Ramos (cell line): ENCODE measurements around the gene UGT1A9.
"Not testable (repeated sequence)": the region's sequence is repeated elsewhere in the genome, so short reads cannot be mapped to it uniquely, and the experiment has no call there.

Experiments
- in situ Hi-C: fragments of 300-500 bp; cut with MboI; formaldehyde crosslinking; loops from one replicate; pipeline ENCODE4 v1.14.3; 2022; ENCODE audit warnings: low sequenced_read_pairs; ENCODE audit not compliant: unreplicated experiment

UGT1A9 gene

DNA sequence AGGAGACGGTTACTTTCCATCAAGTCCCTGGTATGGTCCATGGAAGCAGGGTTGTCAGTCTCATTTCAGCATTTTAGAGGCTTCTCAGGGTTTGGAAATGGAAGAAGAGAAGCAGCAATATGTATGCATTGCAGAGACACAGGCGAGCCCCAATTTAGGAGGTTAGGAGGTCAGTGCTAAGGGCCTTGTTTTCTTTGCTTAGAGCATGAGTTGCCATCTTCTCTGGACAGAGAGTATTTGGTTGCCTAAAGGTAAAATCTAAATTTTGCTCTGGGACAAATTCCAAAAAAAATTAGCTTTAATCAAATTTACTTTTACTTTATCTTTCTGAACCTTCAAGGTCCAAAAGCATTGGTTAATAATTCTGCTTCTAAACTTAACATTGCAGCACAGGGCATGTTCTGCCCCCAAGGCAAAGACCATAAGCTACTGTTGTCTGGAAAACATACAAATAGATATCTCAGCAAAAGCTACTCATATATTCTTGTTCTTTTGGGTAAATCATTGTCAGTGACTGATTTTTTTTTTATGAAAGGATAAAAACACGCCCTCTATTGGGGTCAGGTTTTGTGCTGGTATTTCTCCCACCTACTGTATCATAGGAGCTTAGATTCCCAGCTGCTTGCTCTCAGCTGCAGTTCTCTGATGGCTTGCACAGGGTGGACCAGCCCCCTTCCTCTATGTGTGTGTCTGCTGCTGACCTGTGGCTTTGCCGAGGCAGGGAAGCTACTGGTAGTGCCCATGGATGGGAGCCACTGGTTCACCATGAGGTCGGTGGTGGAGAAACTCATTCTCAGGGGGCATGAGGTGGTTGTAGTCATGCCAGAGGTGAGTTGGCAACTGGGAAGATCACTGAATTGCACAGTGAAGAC lies at the start of gene UGT1A9:
UGT1A9 (plus strand) TSS at position 609 of the 872 bp plus-strand sequence; CDS start at position 646, 37 bp downstream.
- in situ Hi-C loops, result no loop called here

DNA sequence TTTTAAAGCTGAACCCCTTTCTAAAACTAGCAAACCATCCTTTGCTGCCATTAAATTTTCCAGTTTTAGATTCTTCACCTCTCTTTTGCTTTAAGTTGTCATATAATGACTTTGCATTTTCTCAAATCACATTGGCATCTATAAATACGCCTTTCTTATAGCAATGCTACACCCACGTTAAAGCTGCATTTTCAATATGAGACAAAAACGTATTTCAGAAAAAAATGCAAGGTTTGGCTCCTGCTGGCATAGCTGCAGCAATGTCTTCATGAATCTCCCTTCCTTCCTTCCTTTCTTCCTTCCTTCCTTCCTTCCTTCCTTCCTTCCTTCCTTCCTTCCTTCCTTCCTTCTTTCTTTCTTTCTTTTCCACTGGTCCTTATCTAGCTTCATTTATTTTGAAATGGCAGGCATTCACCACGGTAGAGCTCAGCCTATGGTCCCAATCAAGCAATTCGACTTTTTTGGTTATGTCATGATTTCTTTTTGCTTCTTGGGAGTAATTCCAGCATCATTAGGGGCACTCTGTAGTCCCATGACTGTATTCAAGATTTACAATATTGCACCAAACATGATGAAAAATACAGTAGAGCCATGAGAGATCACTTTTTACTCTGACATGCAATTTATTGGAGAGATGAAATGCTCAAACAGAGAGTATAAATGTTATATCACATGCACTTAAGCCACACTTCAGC lies 44.2 kb upstream of the UGT1A9 start:
- in situ Hi-C loops, result no loop called here

DNA sequence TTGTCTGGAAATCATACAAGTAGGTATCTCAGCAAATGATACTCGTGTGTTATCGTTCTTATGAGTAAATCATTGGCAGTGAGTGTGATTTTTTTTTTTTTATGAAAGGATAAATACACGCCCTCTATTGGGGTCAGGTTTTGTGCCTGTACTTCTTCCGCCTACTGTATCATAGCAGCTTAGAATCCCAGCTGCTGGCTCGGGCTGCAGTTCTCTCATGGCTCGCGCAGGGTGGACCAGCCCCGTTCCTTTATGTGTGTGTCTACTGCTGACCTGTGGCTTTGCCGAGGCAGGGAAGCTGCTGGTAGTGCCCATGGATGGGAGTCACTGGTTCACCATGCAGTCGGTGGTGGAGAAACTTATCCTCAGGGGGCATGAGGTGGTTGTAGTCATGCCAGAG lies 35.4 kb upstream of the UGT1A9 start, which contains the start of gene UGT1A10:
UGT1A10 (plus strand) TSS at position 143 of the 400 bp plus-strand sequence; CDS start at position 218, 75 bp downstream.
- in situ Hi-C loops, result not testable (repeated sequence)

DNA sequence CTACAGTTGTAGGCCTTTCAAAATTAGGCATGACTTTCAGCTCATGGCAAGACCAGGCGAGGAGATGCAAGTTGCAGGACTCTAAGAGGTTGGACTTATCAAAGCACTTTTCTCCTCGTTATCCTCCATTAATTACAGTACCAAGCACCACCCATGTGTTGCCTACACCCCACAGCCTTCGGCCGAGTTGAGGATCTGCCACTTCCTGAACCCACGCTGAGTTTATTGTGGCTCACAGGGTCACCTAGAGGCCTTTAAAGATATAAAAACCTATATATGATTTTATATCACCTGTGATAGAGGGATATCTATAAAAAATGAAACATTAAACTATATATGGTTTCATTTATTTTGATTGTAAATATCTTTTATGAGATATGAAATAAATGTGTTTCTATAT lies 32.9 kb upstream of the UGT1A9 start:
- in situ Hi-C loops, result no loop called here

DNA sequence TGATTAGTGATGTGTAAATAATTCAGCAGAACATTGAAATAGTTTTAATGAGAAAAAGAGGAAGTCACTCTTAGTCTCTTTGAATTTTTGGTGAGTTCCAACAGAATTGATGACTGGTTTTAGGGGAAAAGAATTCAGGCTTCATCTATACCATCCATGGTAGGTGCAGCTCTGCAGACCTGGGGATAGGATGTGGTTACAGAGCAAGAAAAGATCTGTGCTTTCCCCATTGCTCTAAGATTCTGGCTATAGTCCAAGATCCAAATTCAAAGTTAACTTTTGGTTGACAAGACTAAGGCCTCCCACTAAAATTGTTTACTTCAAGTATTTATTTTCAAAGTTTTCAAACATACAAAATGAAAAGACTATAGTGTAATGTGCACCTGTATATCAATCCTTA lies 31.8 kb upstream of the UGT1A9 start:
- in situ Hi-C loops, result no loop called here

DNA sequence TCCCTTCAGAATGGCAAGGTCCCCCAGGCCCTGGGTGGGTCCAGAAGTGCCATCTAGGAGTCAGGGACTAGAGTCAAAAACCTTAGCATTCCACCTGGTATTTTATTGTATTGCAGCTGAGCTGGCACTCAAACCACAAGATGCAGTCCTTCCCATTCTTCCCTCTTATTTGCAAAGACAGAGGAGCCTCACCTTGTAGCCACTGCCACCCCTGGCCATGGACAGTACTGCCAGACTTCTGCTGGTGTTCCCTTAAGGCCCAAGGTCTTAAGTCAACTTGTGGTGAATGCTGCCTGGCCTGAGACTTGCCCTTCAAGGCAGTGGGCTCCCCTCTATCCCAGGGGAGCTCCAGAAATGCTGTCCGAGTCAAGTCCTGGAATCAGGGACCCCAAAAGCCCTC lies 28.6 kb upstream of the UGT1A9 start:
- in situ Hi-C loops, result no loop called here

DNA sequence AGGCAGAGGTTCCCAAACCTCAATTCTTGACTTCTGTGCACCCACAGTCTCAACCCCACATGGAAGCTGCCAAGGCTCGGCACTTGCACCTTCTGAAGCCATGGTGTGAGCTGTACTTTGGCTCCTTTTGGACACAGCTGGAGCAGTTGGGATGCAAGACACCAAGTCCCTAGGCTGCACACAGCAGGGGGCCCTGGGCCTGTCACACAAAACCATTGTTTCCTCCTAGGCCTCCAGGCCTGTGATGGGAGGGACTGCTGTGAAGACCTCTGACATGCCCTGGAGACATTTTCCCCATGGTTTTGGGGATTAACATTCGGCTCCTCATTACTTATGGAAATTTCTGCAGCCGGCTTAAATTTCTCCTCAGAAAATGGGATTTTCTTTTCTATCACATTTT lies 25.7 kb upstream of the UGT1A9 start:
- in situ Hi-C loops, result not testable (repeated sequence)

DNA sequence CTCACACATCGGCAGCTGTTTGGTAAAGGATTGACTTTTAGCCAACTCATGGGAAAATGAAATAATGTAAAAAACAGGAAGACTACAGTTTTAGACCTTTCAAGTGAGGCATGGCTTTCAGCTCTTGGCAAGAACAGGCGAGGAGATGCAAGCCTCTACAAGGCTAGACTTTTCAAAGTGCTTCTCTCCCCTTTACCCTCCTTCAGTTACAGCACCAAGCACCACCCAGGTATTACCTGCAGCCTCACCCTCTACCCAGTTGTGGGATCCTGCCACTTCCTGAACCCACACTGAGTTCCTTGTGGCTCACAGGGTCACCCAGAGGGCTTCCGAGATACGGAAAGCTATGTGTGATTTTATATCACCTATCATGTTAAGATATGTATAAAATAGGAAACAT lies 20.7 kb upstream of the UGT1A9 start:
- in situ Hi-C loops, result no loop called here

DNA sequence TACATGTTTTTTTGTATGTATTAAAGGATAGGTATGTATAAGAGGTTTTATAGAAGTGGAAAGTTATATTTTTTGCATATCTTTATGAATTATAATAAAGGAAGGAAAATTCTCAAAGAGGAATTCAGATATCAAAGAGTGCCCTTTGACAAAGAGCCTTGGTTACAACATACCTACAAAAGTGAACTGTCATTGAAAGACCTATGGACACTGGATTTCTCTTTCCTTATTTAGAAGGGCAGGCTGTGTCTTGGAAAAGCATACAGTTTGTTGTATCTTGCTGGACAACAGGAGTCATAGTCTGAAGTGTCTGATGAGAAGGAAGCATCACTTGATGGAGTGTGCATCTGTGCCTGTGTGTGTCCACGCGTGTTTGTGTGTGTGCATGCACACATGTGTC lies 20.3 kb upstream of the UGT1A9 start:
- in situ Hi-C loops, result no loop called here

DNA sequence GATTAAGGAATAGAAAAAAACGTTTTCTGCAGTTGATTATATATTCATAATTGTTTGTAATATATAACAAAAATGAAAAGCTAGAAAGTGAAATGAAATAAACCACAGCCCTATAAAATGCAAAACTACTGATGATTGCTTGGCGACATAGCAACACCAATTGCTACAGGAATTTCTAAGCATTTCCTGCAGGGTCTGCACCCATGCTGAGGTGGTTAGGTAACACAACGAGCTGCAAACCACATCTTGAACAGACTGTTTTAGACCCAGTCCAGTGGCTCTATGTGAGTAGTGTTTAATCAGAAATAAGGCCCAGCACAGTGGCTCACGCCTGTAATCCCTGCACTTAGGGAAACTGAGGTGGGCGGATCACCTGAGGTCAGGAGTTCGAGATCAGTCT lies 17.2 kb upstream of the UGT1A9 start:
- in situ Hi-C loops, result no loop called here

DNA sequence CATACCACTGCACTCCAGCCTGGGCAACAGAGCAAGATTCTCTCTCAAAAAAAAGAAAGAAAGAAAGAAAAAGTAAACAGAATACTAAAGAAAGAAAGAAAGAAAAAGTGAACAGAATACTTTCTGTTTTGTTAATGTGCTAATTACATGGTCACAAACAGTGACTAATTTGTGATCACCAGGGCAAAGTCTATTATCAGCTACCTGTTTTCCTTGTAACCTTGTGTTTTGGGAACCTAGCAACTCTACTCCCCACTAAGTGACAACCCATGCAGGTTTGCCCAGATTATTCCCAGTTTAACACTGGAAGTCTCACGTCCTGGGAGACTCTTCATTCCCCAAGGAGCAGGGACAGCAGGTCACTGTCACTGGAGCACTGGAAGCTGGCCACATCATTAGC lies 16.7 kb upstream of the UGT1A9 start:
- in situ Hi-C loops, result no loop called here

DNA sequence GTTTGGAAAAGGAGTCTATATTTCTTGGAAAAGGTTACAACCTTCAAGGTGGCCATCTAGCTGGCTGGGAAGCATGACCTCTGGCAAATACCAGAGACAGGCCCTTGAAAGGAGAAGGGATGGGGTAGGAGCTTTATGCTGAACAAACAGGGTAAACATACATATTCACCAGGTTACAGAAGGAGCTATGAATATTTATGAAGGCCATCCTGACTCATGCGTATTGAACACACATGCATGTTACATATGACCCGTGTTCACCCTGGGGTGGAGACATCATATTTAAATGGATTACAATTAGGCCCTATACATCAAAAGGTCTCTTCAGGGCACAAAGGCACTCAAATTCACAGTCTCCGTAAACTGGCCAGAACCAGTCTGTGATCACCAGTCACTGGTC lies 15.8 kb upstream of the UGT1A9 start:
- in situ Hi-C loops, result not testable (repeated sequence)

DNA sequence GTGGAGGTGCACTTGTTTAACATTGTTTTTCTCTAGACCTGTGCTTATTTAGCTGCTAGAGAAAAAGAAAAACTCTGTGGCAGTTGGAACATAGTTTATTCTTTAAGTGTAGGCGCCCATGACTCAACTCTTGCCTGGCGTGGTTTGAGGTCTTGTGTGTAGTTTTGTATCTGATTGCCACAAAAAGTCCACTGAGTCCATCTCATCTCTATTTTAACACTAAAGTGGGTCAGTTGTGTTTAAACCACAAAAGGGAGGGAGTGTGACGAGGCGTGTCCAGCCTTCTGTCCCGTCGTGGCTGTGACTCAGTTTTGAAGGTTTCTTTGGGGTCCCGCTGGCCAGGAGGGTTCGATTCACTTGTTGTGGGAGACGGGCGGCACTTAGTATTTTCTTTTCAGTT lies 15.3 kb upstream of the UGT1A9 start:
- in situ Hi-C loops, result no loop called here

DNA sequence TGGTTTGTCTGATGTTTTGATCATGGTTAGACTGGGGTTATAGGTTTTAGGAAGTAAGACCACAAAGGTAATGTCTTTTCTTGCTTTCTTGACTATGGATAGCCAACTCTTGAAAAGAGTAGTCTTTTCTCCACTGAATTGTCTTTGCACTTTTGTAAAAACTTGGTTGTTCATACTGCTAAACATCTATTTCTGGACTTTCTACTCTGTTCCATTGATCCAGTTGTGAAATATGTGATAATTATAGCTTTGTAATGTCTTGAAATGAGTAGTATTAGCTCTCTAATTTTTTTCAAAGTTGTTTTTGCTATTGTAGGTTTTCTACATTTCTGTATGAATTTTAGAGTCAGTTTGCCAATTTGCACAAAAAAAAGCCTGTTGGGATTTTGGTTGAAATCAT lies 13.1 kb upstream of the UGT1A9 start:
- in situ Hi-C loops, result no loop called here

DNA sequence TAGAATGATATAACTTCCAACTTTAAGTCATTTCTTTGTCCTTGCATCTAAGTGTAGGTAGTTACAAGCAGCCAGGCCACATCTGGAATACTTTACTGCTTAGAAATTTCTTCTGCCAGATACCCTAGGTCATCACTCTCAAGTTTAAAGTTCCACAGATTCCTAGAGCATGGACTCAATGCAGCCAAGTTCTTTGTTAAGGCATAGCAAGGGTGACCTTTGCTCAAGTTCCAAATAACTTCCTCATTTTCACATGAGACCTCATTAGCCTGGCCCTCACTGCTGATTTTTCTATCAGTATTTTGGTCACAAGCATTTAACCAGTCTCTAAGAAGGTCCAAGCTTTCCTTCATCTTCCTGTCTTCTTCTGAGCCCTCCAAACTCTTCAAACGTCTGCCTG lies 7.8 kb upstream of the UGT1A9 start:
- in situ Hi-C loops, result no loop called here

DNA sequence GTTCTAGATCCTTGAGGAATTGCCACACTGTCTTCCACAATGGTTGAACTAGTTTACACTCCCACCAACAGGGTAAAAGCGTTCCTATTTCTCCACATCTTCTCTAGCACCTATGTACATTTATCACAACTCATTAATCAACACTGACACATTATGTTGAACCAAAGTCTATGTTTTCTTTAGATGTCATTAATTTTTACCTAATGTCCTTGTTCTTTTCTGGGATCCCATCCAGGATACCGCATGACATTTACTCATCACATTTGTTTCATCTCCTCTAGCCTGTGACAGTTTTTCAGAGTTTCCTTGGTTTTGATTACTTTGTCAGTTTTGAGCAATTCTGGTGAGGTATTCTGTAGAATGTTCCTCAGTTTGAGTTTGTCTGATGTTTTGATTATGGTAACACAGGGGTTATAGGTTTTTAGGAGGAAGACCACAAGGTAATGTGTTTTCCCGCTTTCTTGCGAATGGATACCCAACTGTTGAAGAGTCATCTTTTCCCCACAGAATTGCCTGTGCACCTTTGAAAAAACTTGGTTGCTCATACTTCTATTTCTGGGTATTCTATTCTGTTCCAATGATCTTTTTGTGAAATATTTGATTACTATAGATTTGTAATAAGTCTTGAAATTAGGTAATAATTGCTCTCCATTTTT lies 3.0 kb upstream of the UGT1A9 start:
- in situ Hi-C loops, result no loop called here

DNA sequence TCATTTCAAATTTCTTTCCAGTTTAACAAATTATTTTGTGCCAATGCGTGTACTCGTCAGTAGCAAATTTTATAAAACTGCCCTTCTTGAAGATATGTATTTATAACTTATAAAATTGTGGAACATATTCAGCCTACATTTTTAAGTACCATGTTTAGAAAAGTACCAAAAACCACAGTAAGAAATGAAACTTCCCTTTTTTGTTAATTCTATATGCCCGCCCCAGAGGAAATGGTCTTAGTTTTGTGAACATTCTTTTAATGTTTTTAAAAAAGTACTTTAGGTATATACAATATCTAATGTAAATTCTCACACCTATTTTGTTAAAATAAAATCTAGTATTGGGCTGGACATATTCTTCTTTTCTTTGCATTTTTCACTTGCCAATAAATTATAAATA lies 1.2 kb downstream of the UGT1A9 start:
- in situ Hi-C loops, result no loop called here

DNA sequence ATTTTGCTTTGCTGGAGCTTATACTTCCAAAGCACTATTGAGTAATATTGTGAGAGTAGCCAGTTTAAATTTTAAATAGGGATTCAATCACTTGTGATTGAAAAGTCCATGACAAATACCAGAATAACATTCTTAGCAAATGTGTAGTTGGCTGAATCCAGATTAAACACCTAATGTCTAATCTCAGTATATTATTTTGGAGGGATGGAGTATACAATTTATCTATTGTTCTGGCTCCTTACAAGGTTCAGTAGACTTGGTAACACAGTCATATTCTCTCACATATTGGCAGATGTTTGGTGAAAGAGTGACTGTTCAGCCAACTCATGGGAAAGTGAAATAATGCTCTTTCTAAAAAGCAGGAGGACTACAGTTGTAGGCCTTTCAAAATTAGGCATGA lies 2.2 kb downstream of the UGT1A9 start:
- in situ Hi-C loops, result no loop called here

DNA sequence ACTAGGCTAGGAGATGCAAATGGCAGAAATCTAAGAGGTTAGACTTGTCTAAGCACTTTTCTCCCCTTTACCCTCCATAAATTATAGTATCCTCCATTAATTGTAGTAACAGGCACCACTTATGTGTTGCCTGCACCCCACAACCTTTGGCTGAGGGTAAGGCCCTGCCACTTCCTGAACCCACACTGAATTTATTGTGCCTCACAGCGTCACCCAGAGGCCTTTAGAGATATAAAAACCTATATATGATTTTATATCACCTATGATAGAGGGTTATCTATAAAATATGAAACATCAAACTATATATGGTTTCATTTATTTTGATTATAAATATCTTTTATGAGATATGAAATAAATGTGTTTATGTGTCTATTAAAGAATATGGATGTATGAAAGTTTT lies 2.6 kb downstream of the UGT1A9 start:
- in situ Hi-C loops, result no loop called here

DNA sequence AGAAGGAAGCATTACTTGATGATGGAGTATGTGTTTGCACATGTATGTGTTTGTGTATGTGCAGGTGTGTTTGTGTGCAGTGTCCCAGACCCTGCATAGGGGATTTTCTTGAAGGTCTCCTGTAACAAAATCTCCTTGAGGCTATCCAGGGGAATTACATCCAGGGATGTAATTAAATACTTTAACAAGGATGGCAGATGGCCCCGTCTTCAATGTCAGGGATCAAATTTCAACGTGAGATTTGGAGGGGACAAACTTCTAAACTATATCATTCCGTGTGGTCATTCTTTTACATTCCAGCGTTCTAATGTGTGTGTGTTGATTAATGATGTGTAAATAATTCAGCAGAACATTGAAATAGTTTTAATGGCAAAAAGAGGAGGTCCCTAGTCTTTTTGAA lies 3.3 kb downstream of the UGT1A9 start:
- in situ Hi-C loops, result no loop called here

DNA sequence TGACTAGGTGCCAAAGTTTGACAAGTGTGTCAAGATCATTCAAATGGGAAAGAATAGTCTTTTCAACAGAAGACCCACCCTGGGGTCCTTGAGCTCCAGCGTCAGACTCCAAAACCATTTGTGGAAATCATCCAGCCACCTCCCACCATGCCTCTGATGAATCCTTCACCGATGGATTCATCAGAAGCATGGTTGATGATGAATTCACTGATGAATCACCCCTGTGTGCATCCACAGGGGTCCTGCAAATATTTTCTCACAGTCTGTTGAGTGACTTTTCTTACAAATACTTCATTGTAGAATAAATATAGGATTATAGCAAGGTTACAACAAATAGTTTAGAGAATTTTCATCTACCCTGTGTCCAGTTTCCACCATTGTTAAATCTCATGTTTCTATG lies 4.3 kb downstream of the UGT1A9 start:
- in situ Hi-C loops, result no loop called here
